ENCODE results near the gene THAP7.

The THAP7 gene

GRCh38 chr22:20996598-20997535 is 5.1 kb downstream of the THAP7 start:
- no peak for DNase-seq (ENCODE audit: low spot score)
- TF ChIP-seq CTCF (IDR thresholded peaks at IDR 0.05) = no peak
- H3K4me3 ChIP-seq = no peak overlapping the region
- no peak overlapping the region for H3K27ac ChIP-seq

GRCh38 chr22:20996031-20996410 is 5.9 kb downstream of the THAP7 start:
- no peak overlapping the region for H3K27ac ChIP-seq
- DNase-seq (ENCODE audit: low spot score) = no peak
- no peak overlapping the region for H3K4me3 ChIP-seq
- no peak for TF ChIP-seq CTCF (IDR thresholded peaks at IDR 0.05)

- no peak for DNase-seq (ENCODE audit: low spot score)
- TF ChIP-seq CTCF (IDR thresholded peaks at IDR 0.05) = no peak
- H3K27ac ChIP-seq = no peak overlapping the region
- H3K4me3 ChIP-seq = no peak overlapping the region
Measured at GRCh38 chr22:20995329-20996030, 6.4 kb downstream of the THAP7 start.

GRCh38 chr22:20994902-20995241 is 7.0 kb downstream of the THAP7 start:
- no peak for DNase-seq (ENCODE audit: low spot score)
- TF ChIP-seq CTCF (IDR thresholded peaks at IDR 0.05) = no peak
- no peak overlapping the region for H3K27ac ChIP-seq
- H3K4me3 ChIP-seq = no peak overlapping the region

- Histone ChIP-seq H3K27ac (no peak overlapping the region), H3K4me3 (no peak overlapping the region)
- DNase-seq (ENCODE audit: low spot score) = no peak
- TF ChIP-seq CTCF (IDR thresholded peaks at IDR 0.05) = no peak
Measured at GRCh38 chr22:20994128-20994901, 7.6 kb downstream of the THAP7 start.

- no peak for DNase-seq (ENCODE audit: low spot score)
- no peak overlapping the region for H3K27ac ChIP-seq
- no peak for TF ChIP-seq CTCF (IDR thresholded peaks at IDR 0.05)
- H3K4me3 ChIP-seq = no peak overlapping the region
Measured at GRCh38 chr22:20993304-20994127, 8.4 kb downstream of the THAP7 start.

All from coronary artery (tissue), 2 donors.